HepG2 (cell line): ENCODE data around the gene THPO. TPM values are rescaled to one million over a fixed set of nuclear protein-coding genes. Genes with fewer than 3 reads are reported as not detected.
A peak's percentile ranks its signal among the peaks of the same experiment; 100 is the strongest.

Experiments used
- ATAC-seq: fragments of 200-7000 bp; cut with Tn5 transposase; 3 replicates; pipeline ENCODE4 v1.9.1; 2020; ENCODE audit warnings: mild to moderate bottlenecking, moderate library complexity
- BruUV-seq: library from RNA; stranded (reverse); fragments of 400-500 nt; replicated peaks from 2 replicates; lab custom pipeline; 2021; lab: Mats Ljungman, UMichigan
- CTCF ChIA-PET: fragments of 300-600 bp; formaldehyde crosslinking; extraction: SDS; loops from one replicate; lab custom pipeline; 2021; ENCODE audit warnings: low total read pairs, inconsistent platforms, low intra/inter-chr PET ratio; lab: Yijun Ruan, JAX
- POLR2A ChIA-PET: fragments of 350-600 bp; sonication (Branson Sonifier 250); formaldehyde crosslinking; loops from one replicate; lab custom pipeline; 2020; ENCODE audit warnings: antibody characterized with exemption, inconsistent platforms; lab: Yijun Ruan, JAX
- DNase-seq: peaks from one replicate; pipeline ENCODE4 v3.0.0-alpha.2; 2015; ENCODE audit warnings: low spot score
- FAIRE-seq: peaks from 3 replicates; lab custom pipeline; 2011; peaks lifted over from hg19 to GRCh38; lab: Jason Lieb, UNC
- H2AFZ ChIP-seq: one replicate; pipeline ENCODE4 v1.6.1; 2011; ENCODE audit warnings: low read length, inconsistent platforms
- H3K27ac ChIP-seq: fragments of 300-600 bp; 3 replicates; pipeline ENCODE4 v1.8.0; 2011; ENCODE audit warnings: mixed run types, mild to moderate bottlenecking, mixed read lengths, low read length, inconsistent platforms; ENCODE audit not compliant: insufficient read depth; ENCODE audit errors: extremely low read length
- H3K27me3 ChIP-seq, 2 experiments: fragments of 200-600 bp in 1 of 2; 2 replicates in 1 of 2; 3 replicates in 1 of 2; pipeline versions ENCODE4 v1.6.0 to v1.8.0; 2011; ENCODE audit warnings: low read length in 2 of 2, mild to moderate bottlenecking in 2 of 2, moderate library complexity in 2 of 2, inconsistent platforms in 1 of 2; ENCODE audit not compliant: insufficient read depth in 2 of 2, control insufficient read depth in 1 of 2
- H3K36me3 ChIP-seq, 2 experiments: fragments of 200-600 bp in 1 of 2; replicated peaks in 1 of 2; 2 replicates in 1 of 2; 3 replicates in 1 of 2; pipeline versions ENCODE4 v1.5.1 to v1.8.0; 2011; ENCODE audit warnings: low read length in 2 of 2, inconsistent platforms in 1 of 2; ENCODE audit not compliant: insufficient read depth in 2 of 2, control insufficient read depth in 1 of 2
- H3K4me1 ChIP-seq: 2 replicates; pipeline ENCODE4 v1.5.1; 2012; ENCODE audit warnings: low read length, inconsistent platforms; ENCODE audit not compliant: insufficient read depth
- H3K4me2 ChIP-seq: 2 replicates; pipeline ENCODE4 v1.6.0; 2011; ENCODE audit warnings: low read depth, low read length, inconsistent platforms
- H3K4me3 ChIP-seq, 3 experiments: fragments of 200-600 bp in 1 of 3; sonication (generic), shearing (Covaris generic) in 1 of 3; replicated peaks in 1 of 3; 2 replicates each; pipeline ENCODE4 v1.5.1; 2011 to 2016; ENCODE audit warnings: low read length in 3 of 3, inconsistent platforms in 2 of 3, low read depth in 2 of 3, mild to moderate bottlenecking in 2 of 3, control low read depth in 1 of 3, mixed read lengths in 1 of 3; ENCODE audit not compliant: insufficient read depth in 1 of 3
- H3K79me2 ChIP-seq: one replicate; pipeline ENCODE4 v1.6.1; 2011; ENCODE audit warnings: low read length, inconsistent platforms; ENCODE audit not compliant: insufficient read depth
- H3K9ac ChIP-seq: 2 replicates; pipeline ENCODE4 v1.6.0; 2011; ENCODE audit warnings: mild to moderate bottlenecking, low read depth, low read length, inconsistent platforms; ENCODE audit not compliant: insufficient read depth
- H3K9me3 ChIP-seq: 2 replicates; pipeline ENCODE4 v1.5.1; 2012; ENCODE audit warnings: mild to moderate bottlenecking, low read length
- H4K20me1 ChIP-seq: 2 replicates; pipeline ENCODE4 v1.6.0; 2011; ENCODE audit warnings: inconsistent platforms, mild to moderate bottlenecking, low read length, moderate library complexity; ENCODE audit not compliant: insufficient read depth
- ZNF225 ChIP-seq: sonication (generic); formaldehyde crosslinking; IDR thresholded peaks from 2 replicates; pipeline ENCODE4 v1.4.0; 2020; ENCODE audit warnings: mild to moderate bottlenecking, missing genetic modification reagents
- WGBS: methylation state at CpG from one replicate; pipeline ENCODE4 v1.1.6; 2017; ENCODE audit warnings: low lambda C conversion rate; 5-methylcytosine and 5-hydroxymethylcytosine counted together
- in situ Hi-C: cut with HindIII; loops from 2 replicates; pipeline ENCODE4 v1.10.0; 2017; ENCODE audit warnings: low pct_unique_long_range_greater_than_20kb; ENCODE audit not compliant: extremely low pct_ligation_motif_present
- intact Hi-C: fragments of 100-400 bp; cut with micrococcal nuclease; formaldehyde crosslinking; loops from one replicate; pipeline ENCODE4 v1.10.0; 2022; ENCODE audit not compliant: unreplicated experiment
- polyA plus RNA-seq, 8 experiments: library from polyadenylated mRNA; depleted of rRNA in 3 of 8; stranded (reverse) in 7 of 8; unstranded in 1 of 8; fragments of >200 nt; fragmentation: Illumina TruSeq in 4 of 8; extraction: Trizol in 4 of 8; gene quantifications; 2 replicates each; pipeline versions ENCODE4 v1.2.1 to v1.2.3, GENCODE V29; 2011 to 2016; ENCODE audit warnings: low read depth in 4 of 8, missing spikeins in 1 of 8, mixed read lengths in 1 of 8; ENCODE audit not compliant: insufficient read depth in 1 of 8
- total RNA-seq, 5 experiments: library from RNA; depleted of rRNA; stranded (reverse); fragments of >200 nt; fragmentation: Illumina TruSeq; extraction: Trizol; gene quantifications; 2 replicates each; pipeline ENCODE4 v1.2.3, GENCODE V29; 2016; ENCODE audit warnings: low read depth in 1 of 5
- TF ChIP-seq, protein P1 (sequence below): sonication (generic); formaldehyde crosslinking; IDR thresholded peaks from 2 replicates; pipeline ENCODE4 v1.5.1; 2020; ENCODE audit warnings: mild to moderate bottlenecking, moderate library complexity, missing genetic modification reagents
- TF ChIP-seq, protein P2 (sequence below): sonication (generic); formaldehyde crosslinking; IDR thresholded peaks from 2 replicates; pipeline ENCODE4 v1.4.0; 2020; ENCODE audit warnings: missing genetic modification reagents
- TF ChIP-seq, protein P3 (sequence below): sonication (generic); formaldehyde crosslinking; IDR thresholded peaks from 2 replicates; pipeline ENCODE4 v1.4.0; 2020; ENCODE audit warnings: missing genetic modification reagents

The THPO gene
- total and polyA plus RNA-seq, 2 of the 13 experiments (the other 11 are each of a cell fraction or from before 2014, with no cell fraction given), result 2.8 to 4.8 TPM

DNA sequence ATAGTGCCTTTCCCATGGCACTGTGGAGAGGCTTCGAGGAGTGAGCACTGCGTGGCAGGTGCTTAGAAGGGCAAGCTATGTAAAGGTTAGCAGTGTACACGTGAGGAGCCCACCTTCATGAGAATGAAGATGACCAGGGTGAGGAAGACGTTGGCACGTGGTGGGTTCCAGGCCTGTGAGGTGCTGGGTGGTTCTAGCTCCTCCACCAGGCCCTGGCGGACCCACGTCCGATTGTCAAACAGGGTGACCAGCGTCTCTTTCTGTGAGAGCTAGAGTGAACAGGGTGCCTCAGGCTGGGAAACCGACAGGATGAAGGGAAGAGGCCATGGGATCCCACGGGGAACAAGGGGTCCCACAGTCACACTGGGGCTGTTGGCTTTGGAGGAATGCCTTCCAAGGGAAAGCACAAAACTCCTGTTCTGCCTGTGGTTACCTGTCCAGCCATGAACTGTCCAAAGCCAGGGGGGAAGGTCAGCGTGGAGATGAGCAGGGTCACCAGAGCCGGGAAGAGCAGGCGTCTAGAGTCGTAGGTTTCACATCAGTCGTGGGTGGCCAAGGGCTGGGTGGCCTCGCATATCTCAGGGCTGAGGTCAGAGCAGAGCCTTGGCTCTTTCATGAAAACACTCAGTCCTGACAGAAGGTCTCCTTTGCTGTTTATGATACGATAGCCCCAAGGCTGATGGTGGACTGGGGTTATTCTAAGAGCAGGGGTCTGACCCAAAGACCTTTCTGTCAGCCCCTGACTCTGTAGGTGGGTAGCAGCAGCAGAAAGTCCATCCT is 22.6 kb downstream of the THPO start (continued):
- no peak for TF ChIP-seq ZNF225 (CRISPR knock-in tag)

DNA sequence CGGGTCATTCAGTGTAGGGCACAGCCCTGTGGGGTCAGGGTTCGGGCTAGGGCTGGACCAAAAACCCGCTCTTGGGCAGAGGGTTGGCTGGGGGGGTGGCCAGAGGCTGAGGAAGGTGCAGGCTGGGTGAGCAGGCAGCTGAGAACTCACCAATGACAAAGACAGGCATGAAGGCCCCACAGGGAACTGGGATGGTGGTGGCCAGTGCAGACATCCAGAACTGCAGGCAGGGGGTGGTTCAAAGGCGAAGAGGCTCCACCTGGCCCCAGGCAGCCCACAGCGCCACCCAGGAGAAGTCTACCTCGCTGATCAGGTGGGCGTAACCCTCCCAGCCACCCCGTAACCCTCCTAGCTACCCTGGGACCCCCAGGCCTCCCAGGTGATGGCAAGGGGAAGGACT is 23.3 kb downstream of the THPO start:
- FAIRE-seq (no peak), ATAC-seq (peak; percentile 15), DNase-seq (no peak)
- Histone ChIP-seq H3K79me2 (no peaks in the 10 kb centered on the region), H3K36me3 (peaks cover 15 to 59% of the 10 kb centered on the region in 2 experiments; a peak in 4 of 5 replicates), H3K9me3 (no peaks in the 10 kb centered on the region), H3K9ac (no peak overlapping the region), H2AFZ (no peak overlapping the region), H3K27ac (no peak overlapping the region), H3K4me3 (no peak overlapping the region), H4K20me1 (no peaks in the 10 kb centered on the region), H3K4me1 (peaks cover 28% of the 10 kb centered on the region), H3K27me3 (no peaks in the 10 kb centered on the region), H3K4me2 (no peak overlapping the region)
- BruUV-seq, result no TSS peak
- WGBS, result 71% methylated on average over 4 of the region's 8 CpGs
- intact Hi-C loops, result no loop called here
- CTCF ChIA-PET, result interaction anchor here (1.6 to 2.1 kb wide), 2 partner anchors 17 to 189 kb away, joined by 5 to 7 read pairs; no protein-coding TSS in a partner anchor
- POLR2A ChIA-PET, result no interaction called here
- in situ Hi-C loops, result loop anchor here (5.0 kb wide), 1 partner anchor 188 kb away; no protein-coding TSS in a partner anchor
- TF ChIP-seq, protein P1, sequence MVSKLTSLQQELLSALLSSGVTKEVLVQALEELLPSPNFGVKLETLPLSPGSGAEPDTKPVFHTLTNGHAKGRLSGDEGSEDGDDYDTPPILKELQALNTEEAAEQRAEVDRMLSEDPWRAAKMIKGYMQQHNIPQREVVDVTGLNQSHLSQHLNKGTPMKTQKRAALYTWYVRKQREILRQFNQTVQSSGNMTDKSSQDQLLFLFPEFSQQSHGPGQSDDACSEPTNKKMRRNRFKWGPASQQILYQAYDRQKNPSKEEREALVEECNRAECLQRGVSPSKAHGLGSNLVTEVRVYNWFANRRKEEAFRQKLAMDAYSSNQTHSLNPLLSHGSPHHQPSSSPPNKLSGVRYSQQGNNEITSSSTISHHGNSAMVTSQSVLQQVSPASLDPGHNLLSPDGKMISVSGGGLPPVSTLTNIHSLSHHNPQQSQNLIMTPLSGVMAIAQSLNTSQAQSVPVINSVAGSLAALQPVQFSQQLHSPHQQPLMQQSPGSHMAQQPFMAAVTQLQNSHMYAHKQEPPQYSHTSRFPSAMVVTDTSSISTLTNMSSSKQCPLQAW (CRISPR knock-in tag), result no peak
- TF ChIP-seq, protein P2, sequence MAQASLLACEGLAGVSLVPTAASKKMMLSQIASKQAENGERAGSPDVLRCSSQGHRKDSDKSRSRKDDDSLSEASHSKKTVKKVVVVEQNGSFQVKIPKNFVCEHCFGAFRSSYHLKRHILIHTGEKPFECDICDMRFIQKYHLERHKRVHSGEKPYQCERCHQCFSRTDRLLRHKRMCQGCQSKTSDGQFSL (CRISPR knock-in tag), result 0 out of 2 replicates have a peak, but pooled peaks have one; percentile 7
- TF ChIP-seq, protein P3, sequence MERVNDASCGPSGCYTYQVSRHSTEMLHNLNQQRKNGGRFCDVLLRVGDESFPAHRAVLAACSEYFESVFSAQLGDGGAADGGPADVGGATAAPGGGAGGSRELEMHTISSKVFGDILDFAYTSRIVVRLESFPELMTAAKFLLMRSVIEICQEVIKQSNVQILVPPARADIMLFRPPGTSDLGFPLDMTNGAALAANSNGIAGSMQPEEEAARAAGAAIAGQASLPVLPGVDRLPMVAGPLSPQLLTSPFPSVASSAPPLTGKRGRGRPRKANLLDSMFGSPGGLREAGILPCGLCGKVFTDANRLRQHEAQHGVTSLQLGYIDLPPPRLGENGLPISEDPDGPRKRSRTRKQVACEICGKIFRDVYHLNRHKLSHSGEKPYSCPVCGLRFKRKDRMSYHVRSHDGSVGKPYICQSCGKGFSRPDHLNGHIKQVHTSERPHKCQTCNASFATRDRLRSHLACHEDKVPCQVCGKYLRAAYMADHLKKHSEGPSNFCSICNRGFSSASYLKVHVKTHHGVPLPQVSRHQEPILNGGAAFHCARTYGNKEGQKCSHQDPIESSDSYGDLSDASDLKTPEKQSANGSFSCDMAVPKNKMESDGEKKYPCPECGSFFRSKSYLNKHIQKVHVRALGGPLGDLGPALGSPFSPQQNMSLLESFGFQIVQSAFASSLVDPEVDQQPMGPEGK (CRISPR knock-in tag), result 0 out of 2 replicates have a peak, but pooled peaks have one; percentile 9
